Liver (tissue), 3 donors: ENCODE measurements around the gene SLC31A1.

Source experiments
- CTCF ChIP-seq: fragments of 150-350 bp; IDR thresholded peaks from 2 replicates; pipeline ENCODE4 v1.5.1; 2017; ENCODE audit warnings: improper control_type of control experiment, low read depth, low read length; ENCODE audit not compliant: missing input control
- EGR1 ChIP-seq, 2 donors: IDR thresholded peaks; 2 replicates each; pipeline ENCODE4 v1.6.1; 2016 to 2018; ENCODE audit warnings: antibody characterized with exemption in 2 of 2, low read depth in 2 of 2
- GABPA ChIP-seq, 2 donors: IDR thresholded peaks in 1 of 2; conservative IDR thresholded peaks in 1 of 2; 2 replicates each; pipeline ENCODE4 v1.6.1; 2016; ENCODE audit warnings: antibody characterized with exemption in 2 of 2, mild to moderate bottlenecking in 1 of 2, moderate library complexity in 1 of 2
- HNF4A ChIP-seq, 2 donors: conservative IDR thresholded peaks; 2 replicates each; pipeline ENCODE4 v1.6.1; 2016; ENCODE audit warnings: antibody characterized with exemption in 2 of 2, mild to moderate bottlenecking in 2 of 2
- JUND ChIP-seq, 2 donors: IDR thresholded peaks; 2 replicates each; pipeline ENCODE4 v1.6.1; 2016; ENCODE audit warnings: antibody characterized with exemption in 2 of 2
- MAX ChIP-seq: IDR thresholded peaks from 2 replicates; pipeline ENCODE4 v1.6.1; 2016; ENCODE audit warnings: antibody characterized with exemption
- REST ChIP-seq: IDR thresholded peaks from 2 replicates; pipeline ENCODE4 v1.6.1; 2016; ENCODE audit warnings: antibody characterized with exemption, mild to moderate bottlenecking
- RXRA ChIP-seq, 2 donors: IDR thresholded peaks; 2 replicates each; pipeline ENCODE4 v1.6.1; 2017 to 2018; ENCODE audit warnings: antibody characterized with exemption in 2 of 2, mild to moderate bottlenecking in 1 of 2
- SP1 ChIP-seq: IDR thresholded peaks from 2 replicates; pipeline ENCODE4 v1.6.1; 2018; ENCODE audit warnings: antibody characterized with exemption, mild to moderate bottlenecking
- TAF1 ChIP-seq: conservative IDR thresholded peaks from 2 replicates; pipeline ENCODE4 v1.6.1; 2016; ENCODE audit warnings: antibody characterized with exemption, mild to moderate bottlenecking
- YY1 ChIP-seq: IDR thresholded peaks from 2 replicates; pipeline ENCODE4 v1.6.1; 2016; ENCODE audit warnings: antibody characterized with exemption, mild to moderate bottlenecking
- ZBTB33 ChIP-seq: IDR thresholded peaks from 2 replicates; pipeline ENCODE4 v1.6.1; 2016; ENCODE audit warnings: antibody characterized with exemption
- donor health status: healthy.
- donor health status: healthy.

- no peak for TF ChIP-seq CTCF
- TF ChIP-seq YY1: no peak
- no peak for TF ChIP-seq MAX
- peak in 1 of 2 donors; percentile 23 for TF ChIP-seq JUND (IDR thresholded peaks at IDR 0.05)
- TF ChIP-seq ZBTB33: no peak
- TF ChIP-seq RXRA (IDR thresholded peaks at IDR 0.05): peak; percentile 55 to 61
- no peak for TF ChIP-seq GABPA (IDR thresholded peaks at IDR 0.05 in 1 of 2, conservative IDR thresholded peaks at IDR 0.05 in 1 of 2)
- TF ChIP-seq REST: no peak
- TF ChIP-seq HNF4A (conservative IDR thresholded peaks at IDR 0.05): peak; percentile 75 to 79
- TF ChIP-seq TAF1: no peak
- peak; percentile 45 for TF ChIP-seq SP1
- no peak for TF ChIP-seq EGR1 (IDR thresholded peaks at IDR 0.05; ENCODE audit: low read depth in 2 of 2)
These were observed 21.5 kb upstream of the SLC31A1 start for GRCh38 chr9:113199683-113200329.
